ENCODE results near the gene TCTN1. TPM values are rescaled to one million over a fixed set of nuclear protein-coding genes. Genes with fewer than 3 reads are reported as not detected.

The TCTN1 gene
- total and polyA plus RNA-seq, 9 of the 15 experiments (the other 6 are each of a cell fraction or from before 2014, with no cell fraction given) = 0.32 to 12.5 (median 4.0) TPM

GRCh38 chr12:110698171-110698902 is 84.4 kb downstream of the TCTN1 start (continued):
- TF ChIP-seq ZNF318 (IDR thresholded peaks at IDR 0.05; ENCODE audit: borderline replicate concordance in 1 of 2, low read depth in 1 of 2) = 0 out of 4 replicates have a peak, but pooled peaks of 1 of the 2 experiments have one; percentile 32
- peak; percentile 88 for TF ChIP-seq RB1 (IDR thresholded peaks at IDR 0.05; ENCODE audit: low read depth)
- peak; percentile 96 for TF ChIP-seq TFE3 (CRISPR knock-in tag; IDR thresholded peaks at IDR 0.05)
- no peak for TF ChIP-seq PTBP1 (IDR thresholded peaks at IDR 0.05; ENCODE audit: low read depth, low read length)
- peak; percentile 75 for TF ChIP-seq ATF7 (IDR thresholded peaks at IDR 0.05)
- TF ChIP-seq NFATC3 (IDR thresholded peaks at IDR 0.05) = 0 out of 2 replicates have a peak, but pooled peaks have one; percentile 58
- TF ChIP-seq ZNF551 (CRISPR knock-in tag; IDR thresholded peaks at IDR 0.05) = no peak
- TF ChIP-seq E2F6 (IDR thresholded peaks at IDR 0.05; ENCODE audit: borderline replicate concordance in 1 of 2, extremely low read depth in 1 of 2, insufficient read depth in 1 of 2, insufficient read length in 1 of 2, low read depth in 1 of 2, low read length in 1 of 2, poor library complexity in 1 of 2, severe bottlenecking in 1 of 2) = peak; percentile 32 to 37
- TF ChIP-seq RBFOX2 (IDR thresholded peaks at IDR 0.05; ENCODE audit: low read depth, low read length) = peak; percentile 56; the same call in 1 of the 2 replicates
- no peak for TF ChIP-seq ZNF785 (CRISPR knock-in tag; IDR thresholded peaks at IDR 0.05)
- TF ChIP-seq ATF3 (IDR thresholded peaks at IDR 0.05) = peak; percentile 88
- no peak for TF ChIP-seq ATF3 (CRISPR knock-in tag; conservative IDR thresholded peaks at IDR 0.05)
- no peak for TF ChIP-seq ZNF12 (CRISPR knock-in tag; IDR thresholded peaks at IDR 0.05)
- TF ChIP-seq NR2C2 (CRISPR knock-in tag; IDR thresholded peaks at IDR 0.05) = no peak
- peak; percentile 65 for TF ChIP-seq NR2C2 (tag; IDR thresholded peaks at IDR 0.05)
